Ishikawa (cell line): ENCODE measurements around the gene LCLAT1.

Source experiments
- CEBPB ChIP-seq: IDR thresholded peaks from 2 replicates; pipeline ENCODE4 v1.6.1; 2012
- CREB1 ChIP-seq: IDR thresholded peaks from 2 replicates; pipeline ENCODE4 v1.6.1; 2012; ENCODE audit warnings: low read depth
- EGR1 ChIP-seq: IDR thresholded peaks from 2 replicates; pipeline ENCODE4 v1.6.1; 2012
- EP300 ChIP-seq: IDR thresholded peaks from 2 replicates; pipeline ENCODE4 v1.6.1; 2012; ENCODE audit warnings: borderline replicate concordance
- FOXM1 ChIP-seq: IDR thresholded peaks from 2 replicates; pipeline ENCODE4 v1.6.1; 2012; ENCODE audit warnings: low read depth, borderline replicate concordance
- RAD21 ChIP-seq: IDR thresholded peaks from 2 replicates; pipeline ENCODE4 v1.6.1; 2012; ENCODE audit warnings: low read depth
- TAF1 ChIP-seq: IDR thresholded peaks from 2 replicates; pipeline ENCODE4 v1.6.1; 2012; ENCODE audit warnings: low read depth, mild to moderate bottlenecking
- YY1 ChIP-seq: IDR thresholded peaks from 2 replicates; pipeline ENCODE4 v1.6.1; 2012; ENCODE audit warnings: low read depth
- ZBTB7A ChIP-seq: IDR thresholded peaks from 2 replicates; pipeline ENCODE4 v1.6.1; 2012; ENCODE audit warnings: low read depth
- TF ChIP-seq, protein P1 (sequence below): IDR thresholded peaks from 2 replicates; pipeline ENCODE4 v1.6.1; 2012
- TF ChIP-seq, protein P2 (sequence below): IDR thresholded peaks from 2 replicates; pipeline ENCODE4 v1.6.1; 2012; ENCODE audit warnings: low read depth, mild to moderate bottlenecking
- TF ChIP-seq, protein P3 (sequence below): IDR thresholded peaks from 2 replicates; pipeline ENCODE4 v1.6.1; 2012

DNA sequence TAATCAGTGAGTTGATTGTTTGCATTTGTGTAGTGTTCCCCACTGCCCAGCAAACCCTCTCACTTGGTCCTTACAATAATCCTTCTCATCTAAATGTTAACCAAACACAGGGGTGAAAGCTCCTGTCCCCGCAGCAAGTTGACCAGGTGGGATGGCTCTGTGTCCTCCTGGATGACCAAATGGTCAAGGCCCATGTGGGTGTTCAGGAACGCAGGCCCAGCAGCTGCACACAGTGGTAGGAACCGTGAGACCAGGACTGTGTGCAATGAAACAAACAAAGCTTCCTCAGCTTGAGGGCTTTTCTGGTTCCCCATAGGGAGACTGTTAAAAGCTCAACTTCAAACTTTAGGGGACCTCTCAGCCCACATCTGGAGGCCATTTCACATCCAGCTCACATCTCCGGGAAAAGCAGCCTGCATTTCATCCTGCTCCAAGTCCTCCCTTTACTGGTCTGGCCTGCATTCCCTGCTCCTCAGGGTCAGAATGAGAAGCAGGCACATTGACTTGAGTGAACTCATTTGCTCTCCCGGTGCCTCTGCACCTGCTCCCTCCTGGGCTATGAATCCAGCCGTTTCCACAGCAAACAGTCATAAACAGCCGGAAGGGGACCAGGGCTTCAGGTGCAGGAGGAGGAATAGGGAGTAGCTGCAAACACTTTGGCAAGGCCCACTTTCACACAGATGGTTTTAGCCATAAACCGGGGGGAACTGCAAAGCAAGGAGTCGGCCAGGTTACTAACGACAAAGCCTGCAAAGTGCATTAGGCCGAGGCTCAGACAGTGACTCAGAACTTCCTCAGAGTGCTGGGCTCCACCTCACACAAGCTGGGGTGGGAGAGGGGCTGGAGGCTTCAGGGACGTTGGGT is 215.5 kb downstream of the LCLAT1 start:
- TF ChIP-seq CEBPB (no peak), EP300 (no peak), YY1 (no peak), EGR1 (no peak), RAD21 (no peak), FOXM1 (no peak), TAF1 (no peak), CREB1 (no peak), ZBTB7A (no peak)
- TF ChIP-seq, protein P1, sequence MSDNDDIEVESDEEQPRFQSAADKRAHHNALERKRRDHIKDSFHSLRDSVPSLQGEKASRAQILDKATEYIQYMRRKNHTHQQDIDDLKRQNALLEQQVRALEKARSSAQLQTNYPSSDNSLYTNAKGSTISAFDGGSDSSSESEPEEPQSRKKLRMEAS, result no peak
- TF ChIP-seq, protein P2, sequence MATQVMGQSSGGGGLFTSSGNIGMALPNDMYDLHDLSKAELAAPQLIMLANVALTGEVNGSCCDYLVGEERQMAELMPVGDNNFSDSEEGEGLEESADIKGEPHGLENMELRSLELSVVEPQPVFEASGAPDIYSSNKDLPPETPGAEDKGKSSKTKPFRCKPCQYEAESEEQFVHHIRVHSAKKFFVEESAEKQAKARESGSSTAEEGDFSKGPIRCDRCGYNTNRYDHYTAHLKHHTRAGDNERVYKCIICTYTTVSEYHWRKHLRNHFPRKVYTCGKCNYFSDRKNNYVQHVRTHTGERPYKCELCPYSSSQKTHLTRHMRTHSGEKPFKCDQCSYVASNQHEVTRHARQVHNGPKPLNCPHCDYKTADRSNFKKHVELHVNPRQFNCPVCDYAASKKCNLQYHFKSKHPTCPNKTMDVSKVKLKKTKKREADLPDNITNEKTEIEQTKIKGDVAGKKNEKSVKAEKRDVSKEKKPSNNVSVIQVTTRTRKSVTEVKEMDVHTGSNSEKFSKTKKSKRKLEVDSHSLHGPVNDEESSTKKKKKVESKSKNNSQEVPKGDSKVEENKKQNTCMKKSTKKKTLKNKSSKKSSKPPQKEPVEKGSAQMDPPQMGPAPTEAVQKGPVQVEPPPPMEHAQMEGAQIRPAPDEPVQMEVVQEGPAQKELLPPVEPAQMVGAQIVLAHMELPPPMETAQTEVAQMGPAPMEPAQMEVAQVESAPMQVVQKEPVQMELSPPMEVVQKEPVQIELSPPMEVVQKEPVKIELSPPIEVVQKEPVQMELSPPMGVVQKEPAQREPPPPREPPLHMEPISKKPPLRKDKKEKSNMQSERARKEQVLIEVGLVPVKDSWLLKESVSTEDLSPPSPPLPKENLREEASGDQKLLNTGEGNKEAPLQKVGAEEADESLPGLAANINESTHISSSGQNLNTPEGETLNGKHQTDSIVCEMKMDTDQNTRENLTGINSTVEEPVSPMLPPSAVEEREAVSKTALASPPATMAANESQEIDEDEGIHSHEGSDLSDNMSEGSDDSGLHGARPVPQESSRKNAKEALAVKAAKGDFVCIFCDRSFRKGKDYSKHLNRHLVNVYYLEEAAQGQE, result no peak
- TF ChIP-seq, protein P3, sequence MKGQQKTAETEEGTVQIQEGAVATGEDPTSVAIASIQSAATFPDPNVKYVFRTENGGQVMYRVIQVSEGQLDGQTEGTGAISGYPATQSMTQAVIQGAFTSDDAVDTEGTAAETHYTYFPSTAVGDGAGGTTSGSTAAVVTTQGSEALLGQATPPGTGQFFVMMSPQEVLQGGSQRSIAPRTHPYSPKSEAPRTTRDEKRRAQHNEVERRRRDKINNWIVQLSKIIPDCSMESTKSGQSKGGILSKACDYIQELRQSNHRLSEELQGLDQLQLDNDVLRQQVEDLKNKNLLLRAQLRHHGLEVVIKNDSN, result no peak
